Mucosa of stomach (tissue), 1 donor: ENCODE results near the gene ZBTB16.
A peak's percentile ranks its signal among the peaks of the same experiment; 100 is the strongest.

Experiments
- H3K27me3 ChIP-seq: one replicate; pipeline ENCODE4 v1.7.0; 2013; ENCODE audit warnings: mild to moderate bottlenecking, low read length; ENCODE audit not compliant: control insufficient read depth, insufficient read depth
- H3K36me3 ChIP-seq: one replicate; pipeline ENCODE4 v1.7.0; 2013; ENCODE audit warnings: low read length; ENCODE audit not compliant: control insufficient read depth, insufficient read depth
- H3K4me1 ChIP-seq: one replicate; pipeline ENCODE4 v1.7.0; 2013; ENCODE audit warnings: mild to moderate bottlenecking, low read length; ENCODE audit not compliant: control insufficient read depth, insufficient read depth
- H3K4me3 ChIP-seq: one replicate; pipeline ENCODE4 v1.7.0; 2013; ENCODE audit warnings: low read length
- H3K9ac ChIP-seq: one replicate; pipeline ENCODE4 v1.7.0; 2013; ENCODE audit warnings: mild to moderate bottlenecking, low read length, moderate library complexity
- H3K9me3 ChIP-seq: one replicate; pipeline ENCODE4 v1.7.0; 2013; ENCODE audit warnings: mild to moderate bottlenecking, low read length, moderate library complexity; ENCODE audit not compliant: control insufficient read depth
- donor health status: Pancreatic carcinoma.

ZBTB16 gene, protein sequence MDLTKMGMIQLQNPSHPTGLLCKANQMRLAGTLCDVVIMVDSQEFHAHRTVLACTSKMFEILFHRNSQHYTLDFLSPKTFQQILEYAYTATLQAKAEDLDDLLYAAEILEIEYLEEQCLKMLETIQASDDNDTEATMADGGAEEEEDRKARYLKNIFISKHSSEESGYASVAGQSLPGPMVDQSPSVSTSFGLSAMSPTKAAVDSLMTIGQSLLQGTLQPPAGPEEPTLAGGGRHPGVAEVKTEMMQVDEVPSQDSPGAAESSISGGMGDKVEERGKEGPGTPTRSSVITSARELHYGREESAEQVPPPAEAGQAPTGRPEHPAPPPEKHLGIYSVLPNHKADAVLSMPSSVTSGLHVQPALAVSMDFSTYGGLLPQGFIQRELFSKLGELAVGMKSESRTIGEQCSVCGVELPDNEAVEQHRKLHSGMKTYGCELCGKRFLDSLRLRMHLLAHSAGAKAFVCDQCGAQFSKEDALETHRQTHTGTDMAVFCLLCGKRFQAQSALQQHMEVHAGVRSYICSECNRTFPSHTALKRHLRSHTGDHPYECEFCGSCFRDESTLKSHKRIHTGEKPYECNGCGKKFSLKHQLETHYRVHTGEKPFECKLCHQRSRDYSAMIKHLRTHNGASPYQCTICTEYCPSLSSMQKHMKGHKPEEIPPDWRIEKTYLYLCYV

DNA sequence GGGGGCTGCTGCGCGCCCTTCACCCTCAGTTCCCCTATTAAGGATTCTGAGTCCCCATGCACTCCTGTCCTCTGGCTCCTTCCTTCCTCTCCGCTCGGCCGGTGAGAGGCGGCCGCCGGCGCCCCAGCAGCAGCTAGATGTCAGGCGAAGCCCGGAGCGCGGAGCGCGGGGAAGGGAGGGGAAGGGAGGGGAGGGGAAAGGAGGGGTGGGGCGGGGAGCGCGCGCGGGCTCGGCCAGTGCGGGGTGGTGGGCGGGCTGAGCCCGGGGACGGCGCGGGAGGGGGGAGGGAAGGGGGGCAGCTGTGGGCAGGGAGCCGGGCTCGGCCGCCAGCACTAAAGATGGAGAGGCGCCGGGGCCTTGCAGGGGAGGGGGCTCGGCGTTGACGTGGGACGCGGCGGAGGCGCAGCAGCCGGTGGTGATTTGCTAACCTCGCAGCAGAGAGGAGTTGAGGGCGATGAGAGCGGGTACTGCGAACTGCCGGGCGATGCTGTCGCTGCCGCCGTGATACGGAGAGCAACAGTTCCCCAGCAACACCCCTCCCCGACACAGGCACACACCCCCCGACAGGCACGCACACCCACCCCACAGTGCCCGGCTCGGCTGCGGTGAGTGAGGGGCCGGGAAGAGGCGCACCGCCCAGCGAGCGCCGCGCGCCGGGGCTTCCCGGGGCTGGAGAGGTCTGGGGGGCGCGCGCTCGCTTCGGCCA, at the start of gene ZBTB16:
Gene ZBTB16, plus strand, starts transcription at position 434 of the 706 bp plus-strand sequence. CDS start 3,590 bp downstream, outside the sequence.
- Histone ChIP-seq H3K4me3 (peak within 1 kb of the TSS; percentile 23), H3K27me3 (peaks cover 63% of the 10 kb centered on the region), H3K9ac (peak within 1 kb of the TSS; percentile 82), H3K4me1 (peaks cover 14% of the 10 kb centered on the region), H3K9me3 (no peaks in the 10 kb centered on the region), H3K36me3 (no peaks in the 10 kb centered on the region)

DNA sequence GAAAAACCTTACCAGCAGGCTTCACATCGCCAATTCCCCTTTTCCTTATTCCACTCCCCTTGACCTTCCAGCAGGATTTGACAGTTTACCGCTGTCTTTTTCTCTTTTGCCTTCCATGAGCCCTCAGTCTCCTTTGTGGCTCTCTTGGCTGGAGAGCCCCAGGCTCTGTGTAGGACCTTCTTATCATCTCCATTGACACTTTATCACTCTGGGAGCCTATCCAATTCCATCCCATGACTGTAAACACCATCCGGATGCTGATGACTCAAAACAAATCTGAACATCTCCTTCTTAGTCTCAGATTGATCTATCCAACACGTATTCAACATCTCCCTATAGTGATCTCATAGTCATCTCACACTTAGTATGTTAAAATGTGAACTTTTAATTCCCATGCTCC, 48.6 kb upstream of the ZBTB16 start:
- H3K9me3 ChIP-seq = no peaks in the 10 kb centered on the region

GRCh38 chr11:114011443-114011842, 48.1 kb upstream of the ZBTB16 start:
- Histone ChIP-seq H3K27me3 (no peaks in the 10 kb centered on the region), H3K4me3 (no peak overlapping the region), H3K36me3 (no peaks in the 10 kb centered on the region), H3K9me3 (no peaks in the 10 kb centered on the region), H3K9ac (no peak overlapping the region), H3K4me1 (no peaks in the 10 kb centered on the region)

More for the DNA sequence above, 48.6 kb upstream of the ZBTB16 start:
- Histone ChIP-seq H3K36me3 (no peaks in the 10 kb centered on the region), H3K4me1 (no peaks in the 10 kb centered on the region), H3K4me3 (no peak overlapping the region), H3K9ac (no peak overlapping the region), H3K27me3 (no peaks in the 10 kb centered on the region)

DNA sequence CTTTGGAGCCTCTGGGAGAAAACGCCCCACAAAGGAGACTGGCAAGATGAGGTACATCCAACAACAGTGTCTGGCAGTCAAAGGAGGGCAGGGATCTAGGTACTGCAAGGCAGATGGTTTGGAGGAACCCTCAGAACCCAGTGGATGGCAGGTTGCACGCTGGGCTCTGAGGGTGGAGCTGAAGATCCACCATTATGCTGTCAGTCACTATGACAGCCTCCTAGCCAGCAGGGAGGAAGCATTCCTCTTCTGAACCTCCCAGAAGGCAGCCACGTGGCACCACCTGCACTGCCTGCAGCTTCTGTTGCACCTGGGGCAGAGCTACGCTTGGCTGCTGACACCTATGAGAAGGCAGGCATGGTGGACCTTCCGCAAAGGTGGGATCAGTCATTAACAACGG, 44.4 kb upstream of the ZBTB16 start:
- Histone ChIP-seq H3K27me3 (no peaks in the 10 kb centered on the region), H3K9ac (no peak overlapping the region), H3K36me3 (no peaks in the 10 kb centered on the region), H3K4me1 (no peaks in the 10 kb centered on the region), H3K4me3 (no peak overlapping the region), H3K9me3 (no peaks in the 10 kb centered on the region)

DNA sequence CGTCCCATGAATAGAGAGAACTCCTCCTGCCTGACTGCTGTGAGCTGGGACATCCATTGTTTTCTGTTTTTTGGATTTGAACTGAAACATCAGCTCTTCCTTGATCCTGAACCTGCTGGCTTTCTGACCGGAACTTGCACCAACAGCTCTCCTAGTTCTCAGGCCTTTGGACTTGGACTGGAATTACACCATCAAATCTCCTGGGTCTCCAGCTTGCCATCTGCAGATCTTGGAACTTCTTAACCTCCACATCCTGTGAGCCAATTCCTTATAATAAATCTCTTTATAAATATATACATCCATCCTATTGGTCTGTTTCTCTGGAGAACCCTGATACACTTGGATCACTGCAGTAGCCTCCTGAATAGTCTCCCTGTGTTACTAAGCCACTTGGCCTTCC, 42.5 kb upstream of the ZBTB16 start:
- H3K9me3 ChIP-seq = no peaks in the 10 kb centered on the region
- H3K9ac ChIP-seq = no peak overlapping the region
- no peaks in the 10 kb centered on the region for H3K27me3 ChIP-seq
- no peak overlapping the region for H3K4me3 ChIP-seq
- H3K4me1 ChIP-seq = no peaks in the 10 kb centered on the region
- no peaks in the 10 kb centered on the region for H3K36me3 ChIP-seq

- Histone ChIP-seq H3K4me3 (no peak overlapping the region), H3K36me3 (no peaks in the 10 kb centered on the region), H3K4me1 (no peaks in the 10 kb centered on the region), H3K9me3 (no peaks in the 10 kb centered on the region), H3K27me3 (no peaks in the 10 kb centered on the region), H3K9ac (no peak overlapping the region)
Measured at GRCh38 chr11:114017723-114018122, 41.8 kb upstream of the ZBTB16 start.

DNA sequence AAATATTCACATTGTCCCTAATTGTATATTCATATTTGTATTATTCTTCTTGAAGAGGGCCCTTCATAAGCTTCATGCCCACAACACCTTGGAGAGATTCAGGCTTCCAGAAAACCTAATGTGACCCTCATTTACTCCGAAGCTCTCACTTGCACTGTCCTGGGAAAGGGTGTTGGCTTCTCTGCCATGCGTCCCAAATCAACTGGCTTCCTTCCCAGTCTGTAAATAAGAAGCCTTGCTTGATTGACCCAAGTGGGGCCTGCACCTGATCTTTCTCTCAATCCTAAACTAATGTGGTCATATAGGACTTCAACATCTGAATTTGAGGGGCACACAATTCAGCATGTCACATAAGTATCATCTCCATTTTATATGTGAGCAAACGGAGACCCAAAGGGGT, 40.5 kb upstream of the ZBTB16 start:
- no peaks in the 10 kb centered on the region for H3K4me1 ChIP-seq
- H3K27me3 ChIP-seq = no peaks in the 10 kb centered on the region
- H3K4me3 ChIP-seq = no peak overlapping the region
- H3K9me3 ChIP-seq = no peaks in the 10 kb centered on the region
- H3K36me3 ChIP-seq = no peaks in the 10 kb centered on the region
- no peak overlapping the region for H3K9ac ChIP-seq

DNA sequence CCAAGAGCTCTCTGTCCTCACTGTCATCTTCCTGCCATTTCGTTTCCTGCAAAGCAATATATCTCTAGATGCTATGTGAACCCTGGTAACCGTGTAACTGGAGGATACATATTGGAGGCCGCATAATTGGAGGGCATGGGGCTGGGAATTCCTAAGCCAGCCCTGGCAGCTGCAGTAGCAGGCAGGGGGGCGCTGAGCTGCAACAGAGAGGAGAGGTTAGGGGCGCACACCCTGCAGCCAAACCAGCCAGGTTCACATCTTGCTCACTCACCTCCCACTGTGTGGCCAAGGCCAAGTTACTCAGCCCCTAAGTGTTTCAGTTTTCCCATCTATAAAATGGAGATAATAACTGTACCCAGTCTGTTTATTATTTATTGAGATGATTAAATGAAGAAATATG, 39.9 kb upstream of the ZBTB16 start:
- Histone ChIP-seq H3K4me1 (no peaks in the 10 kb centered on the region), H3K27me3 (no peaks in the 10 kb centered on the region), H3K9me3 (no peaks in the 10 kb centered on the region), H3K4me3 (no peak overlapping the region), H3K9ac (no peak overlapping the region), H3K36me3 (no peaks in the 10 kb centered on the region)

- Histone ChIP-seq H3K36me3 (no peaks in the 10 kb centered on the region), H3K4me3 (no peak overlapping the region), H3K27me3 (peaks cover 10% of the 10 kb centered on the region), H3K9ac (no peak overlapping the region), H3K4me1 (no peaks in the 10 kb centered on the region), H3K9me3 (no peaks in the 10 kb centered on the region)
Measured at GRCh38 chr11:114025329-114025907, 34.1 kb upstream of the ZBTB16 start.

DNA sequence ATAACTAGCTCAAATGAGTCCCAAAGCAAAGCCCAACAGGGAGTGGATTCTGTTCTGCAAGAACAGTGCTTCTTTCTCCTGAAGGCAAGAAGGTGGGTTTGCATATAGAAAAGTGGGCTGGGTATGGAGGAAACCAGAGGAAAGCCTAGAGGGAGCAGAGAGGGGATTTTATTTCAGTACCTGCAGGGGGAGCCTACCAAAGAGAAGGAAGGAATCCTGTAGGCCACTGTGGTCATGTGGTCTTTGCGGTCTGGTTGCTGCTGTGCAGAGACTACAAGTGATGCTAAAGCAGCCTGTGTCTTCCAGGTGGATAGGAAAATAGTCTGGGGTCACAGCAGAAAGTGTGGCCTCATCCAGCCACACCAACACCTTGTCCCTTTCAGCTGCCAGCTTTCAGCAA, 33.2 kb upstream of the ZBTB16 start:
- Histone ChIP-seq H3K9ac (no peak overlapping the region), H3K27me3 (peaks cover 10% of the 10 kb centered on the region), H3K4me3 (no peak overlapping the region), H3K4me1 (no peaks in the 10 kb centered on the region), H3K36me3 (no peaks in the 10 kb centered on the region), H3K9me3 (no peaks in the 10 kb centered on the region)

DNA sequence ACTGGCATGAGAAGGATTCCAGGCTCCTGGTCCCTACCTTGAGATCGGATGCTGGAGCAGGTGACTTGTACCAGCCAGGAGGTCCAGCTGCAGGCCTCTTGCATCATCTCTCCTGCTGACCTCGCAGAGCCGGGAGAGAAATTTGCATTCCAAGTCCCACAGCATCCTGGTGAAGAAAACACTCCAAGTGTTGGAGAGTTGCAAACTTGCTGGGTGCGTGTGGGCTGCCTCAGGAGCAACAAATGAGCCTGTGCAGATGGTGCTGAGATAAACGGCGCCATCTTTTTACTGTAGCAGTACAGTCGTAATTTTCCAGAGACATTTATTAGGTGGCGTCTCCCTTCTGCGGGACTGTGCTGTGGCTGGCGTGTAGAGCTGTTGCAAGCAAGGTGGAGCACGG, 32.1 kb upstream of the ZBTB16 start:
- H3K27me3 ChIP-seq = peaks cover 10% of the 10 kb centered on the region
- no peaks in the 10 kb centered on the region for H3K9me3 ChIP-seq
- no peak overlapping the region for H3K4me3 ChIP-seq
- H3K9ac ChIP-seq = no peak overlapping the region
- H3K4me1 ChIP-seq = no peaks in the 10 kb centered on the region
- H3K36me3 ChIP-seq = no peaks in the 10 kb centered on the region

DNA sequence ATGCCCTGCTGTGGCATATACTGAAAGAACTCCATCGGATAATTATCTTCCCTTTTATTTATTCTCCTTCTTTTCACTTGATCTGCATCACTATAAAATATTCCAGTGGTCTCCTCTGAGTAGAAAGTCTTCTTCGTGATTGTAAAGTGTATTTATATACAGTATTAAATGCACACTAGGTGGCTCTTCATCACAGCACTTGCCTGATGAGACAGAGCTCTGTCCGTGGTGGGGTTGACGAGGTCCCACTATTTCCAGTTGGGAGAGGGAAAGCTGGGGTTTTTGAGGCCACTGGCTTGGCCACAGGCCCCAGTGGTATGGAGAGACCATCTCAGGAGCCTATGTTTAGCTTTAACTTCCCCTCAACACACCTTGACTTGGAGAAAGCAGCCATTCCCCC, 31.6 kb upstream of the ZBTB16 start:
- Histone ChIP-seq H3K4me3 (no peak overlapping the region), H3K36me3 (no peaks in the 10 kb centered on the region), H3K4me1 (no peaks in the 10 kb centered on the region), H3K27me3 (peaks cover 10% of the 10 kb centered on the region), H3K9me3 (no peaks in the 10 kb centered on the region), H3K9ac (no peak overlapping the region)
